WTC11 (cell line): Measurements from ENCODE around the gene PRM2. TPM values are rescaled to one million over a fixed set of nuclear protein-coding genes. Genes with fewer than 3 reads are reported as not detected.

Experiments used
- ATAC-seq: fragments of 200-7000 bp; cut with Tn5 transposase; 2 replicates; pipeline ENCODE4 v1.10.0; 2021; ENCODE audit warnings: mild to moderate bottlenecking, moderate library complexity
- CTCF ChIA-PET: fragments of 300-600 bp; sonication (Branson Sonifier 250); formaldehyde crosslinking; loops from one replicate; lab custom pipeline; 2021; ENCODE audit warnings: antibody characterized with exemption; lab: Charles Lee
- POLR2A ChIA-PET: fragments of 350-600 bp; sonication (Branson Sonifier 250); formaldehyde crosslinking; loops from one replicate; lab custom pipeline; 2021; ENCODE audit warnings: antibody characterized with exemption; lab: Charles Lee
- DNase-seq: peaks from one replicate; pipeline ENCODE4 v3.0.0; 2021; ENCODE audit warnings: low spot score
- H3K27ac Mint-ChIP-seq: 2 replicates; pipeline ENCODE4 v1.8.0; 2021; ENCODE audit warnings: mixed read lengths
- H3K27me3 Mint-ChIP-seq: 2 replicates; pipeline ENCODE4 v1.8.0; 2021; ENCODE audit warnings: low read depth, mild to moderate bottlenecking, moderate library complexity, mixed read lengths
- H3K36me3 Mint-ChIP-seq: 2 replicates; pipeline ENCODE4 v1.8.0; 2021; ENCODE audit warnings: mixed read lengths
- H3K4me1 Mint-ChIP-seq: 2 replicates; pipeline ENCODE4 v1.8.0; 2022; ENCODE audit warnings: mixed read lengths
- H3K4me3 Mint-ChIP-seq: 2 replicates; pipeline ENCODE4 v1.8.0; 2021; ENCODE audit warnings: mild to moderate bottlenecking, moderate library complexity, mixed read lengths
- H3K9me3 Mint-ChIP-seq: 2 replicates; pipeline ENCODE4 v1.8.0; 2021; ENCODE audit warnings: mixed read lengths
- CREM ChIP-seq: sonication (generic); formaldehyde crosslinking; IDR thresholded peaks from 2 replicates; pipeline ENCODE4 v1.8.1; 2022; ENCODE audit warnings: mild to moderate bottlenecking, missing genetic modification reagents, moderate library complexity
- ELF4 ChIP-seq: sonication (generic); formaldehyde crosslinking; IDR thresholded peaks from 2 replicates; pipeline ENCODE4 v1.8.1; 2022; ENCODE audit warnings: low read depth, mild to moderate bottlenecking, moderate library complexity, missing genetic modification reagents
- FOXJ3 ChIP-seq: sonication (generic); formaldehyde crosslinking; IDR thresholded peaks from 2 replicates; pipeline ENCODE4 v1.9.0; 2021; ENCODE audit warnings: missing genetic modification reagents, mild to moderate bottlenecking, borderline replicate concordance
- GRHL2 ChIP-seq: fragments of 250-450 bp; sonication (Bioruptor Pico); IDR thresholded peaks from 2 replicates; pipeline ENCODE4 v1.8.0; 2022; ENCODE audit warnings: mild to moderate bottlenecking, moderate library complexity; ENCODE audit not compliant: insufficient replicate concordance, severe bottlenecking
- KAT7 ChIP-seq: sonication (generic); formaldehyde crosslinking; IDR thresholded peaks from 2 replicates; pipeline ENCODE4 v1.8.1; 2023; ENCODE audit warnings: missing genetic modification reagents, mild to moderate bottlenecking, borderline replicate concordance
- MXD4 ChIP-seq: fragments of 250-450 bp; sonication (Bioruptor Pico); IDR thresholded peaks from 2 replicates; pipeline ENCODE4 v1.8.0; 2021; ENCODE audit warnings: mild to moderate bottlenecking, moderate library complexity, borderline replicate concordance
- NFE2L1 ChIP-seq: sonication (generic); formaldehyde crosslinking; IDR thresholded peaks from 2 replicates; pipeline ENCODE4 v1.8.1; 2023; ENCODE audit warnings: missing genetic modification reagents
- SP1 ChIP-seq: sonication (generic); formaldehyde crosslinking; conservative IDR thresholded peaks from 2 replicates; pipeline ENCODE4 v1.8.1; 2022; ENCODE audit warnings: missing genetic modification reagents
- TCF7 ChIP-seq: sonication (generic); formaldehyde crosslinking; IDR thresholded peaks from 2 replicates; pipeline ENCODE4 v1.8.0; 2022; ENCODE audit warnings: mild to moderate bottlenecking, low read depth, missing genetic modification reagents, moderate library complexity
- ZNF396 ChIP-seq: fragments of 250-450 bp; sonication (Bioruptor Pico); IDR thresholded peaks from 2 replicates; pipeline ENCODE4 v1.8.0; 2021; ENCODE audit warnings: mild to moderate bottlenecking, moderate library complexity, borderline replicate concordance
- ZNF423 ChIP-seq: fragments of 250-450 bp; sonication (Bioruptor Pico); IDR thresholded peaks from 2 replicates; pipeline ENCODE4 v2.1.2; 2022; ENCODE audit warnings: mild to moderate bottlenecking, moderate library complexity
- total RNA-seq: library from RNA; stranded (reverse); gene quantifications from 3 replicates; pipeline ENCODE4 v1.2.3, GENCODE V29; 2021
- TF ChIP-seq, protein P1 (sequence below): sonication (generic); formaldehyde crosslinking; IDR thresholded peaks from 2 replicates; pipeline ENCODE4 v1.8.1; 2023; ENCODE audit warnings: mild to moderate bottlenecking, moderate library complexity, missing genetic modification reagents
- TF ChIP-seq, protein P2 (sequence below): sonication (generic); formaldehyde crosslinking; IDR thresholded peaks from 2 replicates; pipeline ENCODE4 v1.8.1; 2022; ENCODE audit warnings: low read depth, mild to moderate bottlenecking, moderate library complexity, missing genetic modification reagents, borderline replicate concordance
- TF ChIP-seq, protein P3 (sequence below): sonication (generic); formaldehyde crosslinking; IDR thresholded peaks from 2 replicates; pipeline ENCODE4 v1.8.0; 2022; ENCODE audit warnings: missing genetic modification reagents
- TF ChIP-seq, protein P4 (sequence below): sonication (generic); formaldehyde crosslinking; IDR thresholded peaks from 2 replicates; pipeline ENCODE4 v1.8.1; 2023; ENCODE audit warnings: mild to moderate bottlenecking, missing genetic modification reagents
- TF ChIP-seq, protein P5 (sequence below): sonication (generic); formaldehyde crosslinking; IDR thresholded peaks from 2 replicates; pipeline ENCODE4 v1.8.1; 2022; ENCODE audit warnings: mild to moderate bottlenecking, moderate library complexity, missing genetic modification reagents
- TF ChIP-seq, protein P6 (sequence below): sonication (generic); formaldehyde crosslinking; IDR thresholded peaks from 2 replicates; pipeline ENCODE4 v1.8.1; 2022; ENCODE audit warnings: mild to moderate bottlenecking, missing genetic modification reagents, moderate library complexity, borderline replicate concordance
- TF ChIP-seq, protein P7 (sequence below): fragments of 250-450 bp; sonication (Bioruptor Pico); conservative IDR thresholded peaks from 2 replicates; pipeline ENCODE4 v1.9.0; 2021; ENCODE audit warnings: mild to moderate bottlenecking
- TF ChIP-seq, protein P8 (sequence below): fragments of 250-450 bp; sonication (Bioruptor Pico); IDR thresholded peaks from 2 replicates; pipeline ENCODE4 v1.9.0; 2021; ENCODE audit warnings: moderate library complexity, mild to moderate bottlenecking, inconsistent platforms, borderline replicate concordance

Gene PRM2
- total RNA-seq, 1 experiment from 2014 or later = not detected

DNA sequence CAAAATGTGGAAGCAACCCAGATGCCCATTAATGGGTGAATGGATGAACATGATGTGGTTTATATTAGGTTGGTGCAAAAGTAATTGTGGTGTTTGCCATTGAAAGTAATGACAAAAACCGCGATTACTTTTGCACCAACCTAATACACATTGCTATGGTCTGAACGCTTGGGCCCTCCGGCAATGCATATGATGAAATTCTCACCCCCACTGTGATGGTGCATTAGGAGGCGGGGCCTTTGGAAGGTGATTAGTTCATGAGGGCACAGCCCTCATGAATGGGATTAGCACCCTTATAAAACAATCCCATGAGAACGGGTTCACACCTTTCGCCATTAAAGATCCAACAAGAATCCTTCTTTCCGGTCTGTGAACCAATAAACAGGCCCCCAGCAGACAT lies 30.1 kb upstream of the PRM2 start:
- TF ChIP-seq ZNF396 (CRISPR knock-in tag) = no peak
- TF ChIP-seq, protein P1, sequence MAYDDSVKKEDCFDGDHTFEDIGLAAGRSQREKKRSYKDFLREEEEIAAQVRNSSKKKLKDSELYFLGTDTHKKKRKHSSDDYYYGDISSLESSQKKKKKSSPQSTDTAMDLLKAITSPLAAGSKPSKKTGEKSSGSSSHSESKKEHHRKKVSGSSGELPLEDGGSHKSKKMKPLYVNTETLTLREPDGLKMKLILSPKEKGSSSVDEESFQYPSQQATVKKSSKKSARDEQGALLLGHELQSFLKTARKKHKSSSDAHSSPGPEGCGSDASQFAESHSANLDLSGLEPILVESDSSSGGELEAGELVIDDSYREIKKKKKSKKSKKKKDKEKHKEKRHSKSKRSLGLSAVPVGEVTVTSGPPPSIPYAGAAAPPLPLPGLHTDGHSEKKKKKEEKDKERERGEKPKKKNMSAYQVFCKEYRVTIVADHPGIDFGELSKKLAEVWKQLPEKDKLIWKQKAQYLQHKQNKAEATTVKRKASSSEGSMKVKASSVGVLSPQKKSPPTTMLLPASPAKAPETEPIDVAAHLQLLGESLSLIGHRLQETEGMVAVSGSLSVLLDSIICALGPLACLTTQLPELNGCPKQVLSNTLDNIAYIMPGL (CRISPR knock-in tag) = no peak
- TF ChIP-seq, protein P2, sequence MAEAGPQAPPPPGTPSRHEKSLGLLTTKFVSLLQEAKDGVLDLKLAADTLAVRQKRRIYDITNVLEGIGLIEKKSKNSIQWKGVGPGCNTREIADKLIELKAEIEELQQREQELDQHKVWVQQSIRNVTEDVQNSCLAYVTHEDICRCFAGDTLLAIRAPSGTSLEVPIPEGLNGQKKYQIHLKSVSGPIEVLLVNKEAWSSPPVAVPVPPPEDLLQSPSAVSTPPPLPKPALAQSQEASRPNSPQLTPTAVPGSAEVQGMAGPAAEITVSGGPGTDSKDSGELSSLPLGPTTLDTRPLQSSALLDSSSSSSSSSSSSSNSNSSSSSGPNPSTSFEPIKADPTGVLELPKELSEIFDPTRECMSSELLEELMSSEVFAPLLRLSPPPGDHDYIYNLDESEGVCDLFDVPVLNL (CRISPR knock-in tag) = no peak
- TF ChIP-seq MXD4 (CRISPR knock-in tag) = no peak
- TF ChIP-seq FOXJ3 (CRISPR knock-in tag) = no peak
- TF ChIP-seq TCF7 (CRISPR knock-in tag) = no peak
- TF ChIP-seq, protein P3, sequence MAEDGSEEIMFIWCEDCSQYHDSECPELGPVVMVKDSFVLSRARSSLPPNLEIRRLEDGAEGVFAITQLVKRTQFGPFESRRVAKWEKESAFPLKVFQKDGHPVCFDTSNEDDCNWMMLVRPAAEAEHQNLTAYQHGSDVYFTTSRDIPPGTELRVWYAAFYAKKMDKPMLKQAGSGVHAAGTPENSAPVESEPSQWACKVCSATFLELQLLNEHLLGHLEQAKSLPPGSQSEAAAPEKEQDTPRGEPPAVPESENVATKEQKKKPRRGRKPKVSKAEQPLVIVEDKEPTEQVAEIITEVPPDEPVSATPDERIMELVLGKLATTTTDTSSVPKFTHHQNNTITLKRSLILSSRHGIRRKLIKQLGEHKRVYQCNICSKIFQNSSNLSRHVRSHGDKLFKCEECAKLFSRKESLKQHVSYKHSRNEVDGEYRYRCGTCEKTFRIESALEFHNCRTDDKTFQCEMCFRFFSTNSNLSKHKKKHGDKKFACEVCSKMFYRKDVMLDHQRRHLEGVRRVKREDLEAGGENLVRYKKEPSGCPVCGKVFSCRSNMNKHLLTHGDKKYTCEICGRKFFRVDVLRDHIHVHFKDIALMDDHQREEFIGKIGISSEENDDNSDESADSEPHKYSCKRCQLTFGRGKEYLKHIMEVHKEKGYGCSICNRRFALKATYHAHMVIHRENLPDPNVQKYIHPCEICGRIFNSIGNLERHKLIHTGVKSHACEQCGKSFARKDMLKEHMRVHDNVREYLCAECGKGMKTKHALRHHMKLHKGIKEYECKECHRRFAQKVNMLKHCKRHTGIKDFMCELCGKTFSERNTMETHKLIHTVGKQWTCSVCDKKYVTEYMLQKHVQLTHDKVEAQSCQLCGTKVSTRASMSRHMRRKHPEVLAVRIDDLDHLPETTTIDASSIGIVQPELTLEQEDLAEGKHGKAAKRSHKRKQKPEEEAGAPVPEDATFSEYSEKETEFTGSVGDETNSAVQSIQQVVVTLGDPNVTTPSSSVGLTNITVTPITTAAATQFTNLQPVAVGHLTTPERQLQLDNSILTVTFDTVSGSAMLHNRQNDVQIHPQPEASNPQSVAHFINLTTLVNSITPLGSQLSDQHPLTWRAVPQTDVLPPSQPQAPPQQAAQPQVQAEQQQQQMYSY = no peak
- no peak for TF ChIP-seq SP1
- TF ChIP-seq, protein P4, sequence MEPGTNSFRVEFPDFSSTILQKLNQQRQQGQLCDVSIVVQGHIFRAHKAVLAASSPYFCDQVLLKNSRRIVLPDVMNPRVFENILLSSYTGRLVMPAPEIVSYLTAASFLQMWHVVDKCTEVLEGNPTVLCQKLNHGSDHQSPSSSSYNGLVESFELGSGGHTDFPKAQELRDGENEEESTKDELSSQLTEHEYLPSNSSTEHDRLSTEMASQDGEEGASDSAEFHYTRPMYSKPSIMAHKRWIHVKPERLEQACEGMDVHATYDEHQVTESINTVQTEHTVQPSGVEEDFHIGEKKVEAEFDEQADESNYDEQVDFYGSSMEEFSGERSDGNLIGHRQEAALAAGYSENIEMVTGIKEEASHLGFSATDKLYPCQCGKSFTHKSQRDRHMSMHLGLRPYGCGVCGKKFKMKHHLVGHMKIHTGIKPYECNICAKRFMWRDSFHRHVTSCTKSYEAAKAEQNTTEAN = no peak
- no peak for TF ChIP-seq CREM
- TF ChIP-seq, protein P5, sequence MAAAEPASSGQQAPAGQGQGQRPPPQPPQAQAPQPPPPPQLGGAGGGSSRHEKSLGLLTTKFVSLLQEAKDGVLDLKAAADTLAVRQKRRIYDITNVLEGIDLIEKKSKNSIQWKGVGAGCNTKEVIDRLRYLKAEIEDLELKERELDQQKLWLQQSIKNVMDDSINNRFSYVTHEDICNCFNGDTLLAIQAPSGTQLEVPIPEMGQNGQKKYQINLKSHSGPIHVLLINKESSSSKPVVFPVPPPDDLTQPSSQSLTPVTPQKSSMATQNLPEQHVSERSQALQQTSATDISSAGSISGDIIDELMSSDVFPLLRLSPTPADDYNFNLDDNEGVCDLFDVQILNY = no peak
- TF ChIP-seq GRHL2 (CRISPR knock-in tag) = no peak
- TF ChIP-seq, protein P6, sequence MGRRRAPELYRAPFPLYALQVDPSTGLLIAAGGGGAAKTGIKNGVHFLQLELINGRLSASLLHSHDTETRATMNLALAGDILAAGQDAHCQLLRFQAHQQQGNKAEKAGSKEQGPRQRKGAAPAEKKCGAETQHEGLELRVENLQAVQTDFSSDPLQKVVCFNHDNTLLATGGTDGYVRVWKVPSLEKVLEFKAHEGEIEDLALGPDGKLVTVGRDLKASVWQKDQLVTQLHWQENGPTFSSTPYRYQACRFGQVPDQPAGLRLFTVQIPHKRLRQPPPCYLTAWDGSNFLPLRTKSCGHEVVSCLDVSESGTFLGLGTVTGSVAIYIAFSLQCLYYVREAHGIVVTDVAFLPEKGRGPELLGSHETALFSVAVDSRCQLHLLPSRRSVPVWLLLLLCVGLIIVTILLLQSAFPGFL (CRISPR knock-in tag) = no peak
- no peak for TF ChIP-seq ELF4 (CRISPR knock-in tag)
- TF ChIP-seq KAT7 (CRISPR knock-in tag) = no peak
- TF ChIP-seq NFE2L1 (CRISPR knock-in tag) = no peak
- TF ChIP-seq ZNF423 (CRISPR knock-in tag) = no peak
- TF ChIP-seq, protein P7, sequence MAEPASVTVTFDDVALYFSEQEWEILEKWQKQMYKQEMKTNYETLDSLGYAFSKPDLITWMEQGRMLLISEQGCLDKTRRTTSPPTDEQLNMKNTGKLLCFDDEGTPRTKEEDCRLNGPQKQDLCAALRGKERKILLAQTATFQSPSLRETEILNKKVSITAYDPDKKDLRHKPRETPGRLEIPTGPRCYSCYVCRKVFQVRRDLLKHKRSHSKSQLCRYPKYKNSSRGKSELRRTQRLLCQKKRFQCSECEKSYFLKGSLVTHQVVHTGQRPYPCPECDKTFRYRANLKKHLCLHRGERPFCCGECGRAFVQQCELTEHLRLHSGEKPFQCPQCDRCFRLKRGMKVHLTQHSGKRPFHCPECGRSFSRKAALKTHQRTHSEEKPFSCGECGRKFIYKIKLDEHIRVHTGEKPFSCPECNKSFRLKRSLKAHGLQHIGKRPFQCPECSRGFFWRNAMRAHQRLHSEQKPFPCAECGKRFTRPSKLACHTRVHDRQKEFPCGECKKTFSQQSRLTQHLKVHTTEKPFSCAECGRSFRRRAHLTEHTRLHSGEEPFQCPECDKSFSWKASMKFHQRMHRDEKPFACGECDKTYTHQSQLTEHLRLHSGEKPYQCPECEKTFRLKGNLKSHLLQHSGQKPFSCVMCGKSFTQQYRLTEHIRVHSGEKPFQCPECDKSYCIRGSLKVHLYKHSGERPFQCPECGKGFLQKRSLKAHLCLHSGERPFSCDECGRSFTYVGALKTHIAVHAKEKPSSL = no peak
- TF ChIP-seq, protein P8, sequence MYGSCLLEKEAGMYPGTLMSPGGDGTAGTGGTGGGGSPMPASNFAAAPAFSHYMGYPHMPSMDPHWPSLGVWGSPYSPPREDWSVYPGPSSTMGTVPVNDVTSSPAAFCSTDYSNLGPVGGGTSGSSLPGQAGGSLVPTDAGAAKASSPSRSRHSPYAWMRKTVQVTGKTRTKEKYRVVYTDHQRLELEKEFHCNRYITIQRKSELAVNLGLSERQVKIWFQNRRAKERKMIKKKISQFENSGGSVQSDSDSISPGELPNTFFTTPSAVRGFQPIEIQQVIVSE (CRISPR knock-in tag) = no peak
- ChIA-PET POLR2A (no interaction called here), CTCF (no interaction called here)
- DNase-seq (no peak), ATAC-seq (no peak)
- H3K27me3 Mint-ChIP-seq = no peaks in the 10 kb centered on the region
- H3K27ac Mint-ChIP-seq = 0 out of 2 replicates have a peak overlapping the region, but pooled peaks have one; percentile 20
- no peaks in the 10 kb centered on the region for H3K36me3 Mint-ChIP-seq
- H3K9me3 Mint-ChIP-seq = peaks cover 4% of the 10 kb centered on the region; the same call in 1 of the 2 replicates
- H3K4me3 Mint-ChIP-seq = no peak overlapping the region
- H3K4me1 Mint-ChIP-seq = peaks cover 45% of the 10 kb centered on the region
